Activated CD8-positive, alpha-beta memory T cell treated with anti-CD3 and anti-CD28 coated beads, Interleukin-2, amount 10 ng/mL, durations not matched to agents 7 days and 5 days (primary cell): Measurements from ENCODE around the gene PGM5. TPM values are rescaled to one million over a fixed set of nuclear protein-coding genes. Genes with fewer than 3 reads are reported as not detected.
"Not testable (repeated sequence)": the region's sequence is repeated elsewhere in the genome, so short reads cannot be mapped to it uniquely, and the experiment has no call there.

Experiments used
- ATAC-seq: fragments of 150-1000 bp; cut with Tn5 transposase; one replicate; pipeline ENCODE4 v1.10.0; 2021; ENCODE audit warnings: moderate library complexity
- CTCF ChIA-PET: fragments of 350-600 bp; sonication (Branson Sonifier 250); formaldehyde crosslinking; loops from one replicate; lab custom pipeline; 2021; ENCODE audit warnings: antibody characterized with exemption; lab: Charles Lee
- DNase-seq: peaks from one replicate; pipeline ENCODE4 v3.0.0-alpha.2; 2020
- H3K27ac Mint-ChIP-seq: one replicate; pipeline ENCODE4 v1.8.0; 2021; ENCODE audit warnings: mild to moderate bottlenecking, mixed read lengths
- H3K27me3 Mint-ChIP-seq: one replicate; pipeline ENCODE4 v1.8.0; 2021; ENCODE audit warnings: mixed read lengths
- H3K36me3 Mint-ChIP-seq: one replicate; pipeline ENCODE4 v1.8.0; 2021; ENCODE audit warnings: mild to moderate bottlenecking, mixed read lengths
- H3K4me1 Mint-ChIP-seq: one replicate; pipeline ENCODE4 v1.8.0; 2021; ENCODE audit warnings: mixed read lengths
- H3K4me3 Mint-ChIP-seq: one replicate; pipeline ENCODE4 v1.8.0; 2021; ENCODE audit warnings: mild to moderate bottlenecking, moderate library complexity, mixed read lengths
- H3K9me3 Mint-ChIP-seq: one replicate; pipeline ENCODE4 v1.8.0; 2022; ENCODE audit warnings: low read depth, mixed read lengths
- total RNA-seq, 2 experiments: library from RNA; stranded (reverse); gene quantifications; one replicate each; pipeline ENCODE4 v1.2.3, GENCODE V29; 2021

The PGM5 gene
- total RNA-seq, 2 experiments from 2014 or later, result not detected

DNA sequence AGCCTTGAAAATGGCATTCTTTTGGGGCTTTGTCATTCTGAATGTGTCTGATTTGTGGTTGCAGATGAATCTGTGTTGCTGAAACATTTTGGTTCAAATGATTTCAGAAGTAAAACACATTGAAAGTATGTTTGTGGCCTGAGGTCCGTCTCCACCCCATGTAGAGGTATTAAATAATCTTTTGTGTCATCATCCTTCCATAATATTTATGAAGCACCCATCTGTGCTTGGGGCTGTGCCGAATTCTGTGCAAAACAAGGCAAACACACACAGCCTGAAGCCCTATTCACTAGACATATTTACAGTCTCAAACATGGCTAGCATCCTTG, 40.6 kb downstream of the PGM5 start:
- CTCF ChIA-PET, H3K9me3 Mint-ChIP-seq, H3K4me3 Mint-ChIP-seq, H3K27ac Mint-ChIP-seq, H3K4me1 Mint-ChIP-seq, H3K36me3 Mint-ChIP-seq, DNase-seq, ATAC-seq, H3K27me3 Mint-ChIP-seq: not testable (repeated sequence)

- DNase-seq, H3K27ac Mint-ChIP-seq, H3K4me1 Mint-ChIP-seq, H3K4me3 Mint-ChIP-seq, H3K27me3 Mint-ChIP-seq, ATAC-seq, H3K36me3 Mint-ChIP-seq, H3K9me3 Mint-ChIP-seq, CTCF ChIA-PET: not testable (repeated sequence)
Observed at GRCh38 chr9:68397796-68398195, 41.4 kb downstream of the PGM5 start.

GRCh38 chr9:68398324-68398723, 41.9 kb downstream of the PGM5 start:
- H3K4me3 Mint-ChIP-seq, H3K9me3 Mint-ChIP-seq, H3K27me3 Mint-ChIP-seq, H3K4me1 Mint-ChIP-seq, CTCF ChIA-PET, DNase-seq, H3K36me3 Mint-ChIP-seq, H3K27ac Mint-ChIP-seq, ATAC-seq: not testable (repeated sequence)

- H3K27me3 Mint-ChIP-seq, ATAC-seq, CTCF ChIA-PET, H3K27ac Mint-ChIP-seq, H3K9me3 Mint-ChIP-seq, DNase-seq, H3K4me1 Mint-ChIP-seq, H3K4me3 Mint-ChIP-seq, H3K36me3 Mint-ChIP-seq: not testable (repeated sequence)
Observed at GRCh38 chr9:68404421-68405185, 48.2 kb downstream of the PGM5 start.

DNA sequence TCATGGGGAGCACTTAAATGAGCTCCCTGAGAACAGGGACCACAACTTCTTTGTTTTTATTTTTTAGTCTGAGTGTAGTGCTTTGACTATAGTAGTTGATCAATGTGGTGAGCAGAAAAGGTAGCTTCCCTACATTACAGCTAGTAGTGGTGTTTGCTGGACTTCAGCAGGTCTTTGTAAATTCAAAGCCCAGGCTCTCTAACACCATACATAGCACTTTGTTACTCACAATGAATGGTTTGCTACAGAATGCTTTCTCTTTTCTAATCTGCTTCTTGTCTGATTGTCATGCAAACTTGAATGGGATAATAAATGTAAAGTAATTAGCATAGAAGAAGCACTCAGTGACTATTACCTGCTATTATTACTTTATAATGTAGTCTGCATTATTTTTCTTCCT, 55.5 kb downstream of the PGM5 start:
- H3K4me3 Mint-ChIP-seq, H3K36me3 Mint-ChIP-seq, H3K4me1 Mint-ChIP-seq, CTCF ChIA-PET, DNase-seq, H3K27ac Mint-ChIP-seq, ATAC-seq, H3K27me3 Mint-ChIP-seq, H3K9me3 Mint-ChIP-seq: not testable (repeated sequence)

DNA sequence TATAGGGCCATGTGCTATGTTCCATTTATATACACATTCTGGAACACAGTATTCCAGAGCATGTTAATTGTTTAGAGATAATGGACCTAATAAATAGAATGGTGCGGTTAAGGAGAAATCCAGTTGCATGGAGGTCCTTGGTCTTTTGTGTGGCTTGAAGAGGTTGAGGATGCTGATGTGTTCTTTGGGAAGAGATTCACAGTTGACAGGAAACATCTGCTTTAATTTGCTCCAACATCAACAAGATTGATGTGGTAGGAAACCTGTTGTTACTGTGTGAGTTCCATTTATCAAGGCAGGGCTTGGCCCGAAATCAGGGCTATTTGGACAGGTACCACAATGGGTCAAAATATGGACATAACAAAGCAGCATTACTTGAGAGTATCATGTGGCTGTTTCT, 56.3 kb downstream of the PGM5 start:
- H3K9me3 Mint-ChIP-seq, H3K4me3 Mint-ChIP-seq, H3K4me1 Mint-ChIP-seq, H3K36me3 Mint-ChIP-seq, H3K27ac Mint-ChIP-seq, CTCF ChIA-PET, DNase-seq, ATAC-seq, H3K27me3 Mint-ChIP-seq: not testable (repeated sequence)

DNA sequence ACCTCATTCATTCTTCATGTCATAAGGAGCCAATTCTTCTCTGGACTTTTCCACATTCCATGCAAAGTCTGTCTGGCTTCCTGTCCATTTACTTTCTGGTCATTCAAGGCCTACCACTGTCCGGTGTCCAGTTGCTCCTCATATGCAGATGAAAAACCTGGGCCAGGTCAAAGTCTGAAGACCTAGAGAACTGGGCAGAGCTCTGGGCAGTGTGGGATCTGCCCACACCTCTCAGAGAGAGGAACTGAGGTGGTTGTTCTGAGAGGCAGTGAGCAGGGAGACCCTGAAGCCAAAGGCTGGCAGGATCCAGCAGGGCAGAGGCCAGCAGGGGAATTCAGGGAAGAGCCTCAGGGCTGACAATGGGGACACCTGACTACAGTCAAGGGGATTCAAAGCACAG, 58.7 kb downstream of the PGM5 start:
- H3K27ac Mint-ChIP-seq, CTCF ChIA-PET, ATAC-seq: not testable (repeated sequence)

DNA sequence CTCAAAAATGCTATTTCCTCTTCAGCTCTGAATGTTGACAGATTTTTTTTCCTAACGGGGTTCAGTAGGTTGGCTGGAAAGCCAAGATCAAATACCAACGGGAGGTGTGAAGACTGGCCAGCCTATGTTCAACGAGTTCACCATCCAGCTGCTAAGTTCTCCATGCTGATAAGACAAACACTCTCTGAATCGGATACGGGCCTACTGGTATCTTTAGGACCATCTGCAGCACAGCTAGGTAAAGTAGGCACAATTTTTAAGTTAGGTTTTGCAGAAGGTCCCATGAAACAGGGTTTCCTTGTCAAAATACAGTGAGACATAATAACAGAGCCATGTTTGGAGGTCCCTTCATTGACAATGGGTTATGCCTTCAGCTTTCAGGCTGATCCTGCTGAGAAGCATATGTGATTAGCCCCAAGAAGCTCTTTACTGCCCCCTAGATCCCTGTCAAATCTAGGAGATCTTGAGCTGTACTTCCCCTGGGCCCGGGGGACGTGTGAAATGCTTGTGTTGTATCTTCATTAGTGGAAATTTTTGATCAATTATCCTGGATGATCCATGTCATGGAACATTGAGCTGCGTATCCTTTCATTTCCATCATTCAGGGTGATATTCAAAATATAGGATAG, 60.6 kb downstream of the PGM5 start:
- Mint-ChIP-seq H3K27me3 (peaks cover 2% of the 10 kb centered on the region), H3K27ac (no peak overlapping the region), H3K9me3 (no peaks in the 10 kb centered on the region), H3K4me1 (no peaks in the 10 kb centered on the region), H3K4me3 (no peak overlapping the region), H3K36me3 (no peaks in the 10 kb centered on the region)
- DNase-seq, result no peak
- CTCF ChIA-PET, result no interaction called here
- ATAC-seq, result no peak

More for the DNA sequence above, 58.7 kb downstream of the PGM5 start:
- not testable (repeated sequence) for H3K9me3 Mint-ChIP-seq, H3K4me1 Mint-ChIP-seq, DNase-seq, H3K36me3 Mint-ChIP-seq, H3K27me3 Mint-ChIP-seq, H3K4me3 Mint-ChIP-seq

- DNase-seq (no peak), ATAC-seq (no peak)
- no peaks in the 10 kb centered on the region for H3K9me3 Mint-ChIP-seq
- peaks cover 2% of the 10 kb centered on the region for H3K27me3 Mint-ChIP-seq
- no peaks in the 10 kb centered on the region for H3K36me3 Mint-ChIP-seq
- CTCF ChIA-PET, result no interaction called here
- no peak overlapping the region for H3K4me3 Mint-ChIP-seq
- H3K27ac Mint-ChIP-seq, result no peak overlapping the region
- H3K4me1 Mint-ChIP-seq, result no peaks in the 10 kb centered on the region
Observed at GRCh38 chr9:68417762-68418161, 61.4 kb downstream of the PGM5 start.

DNA sequence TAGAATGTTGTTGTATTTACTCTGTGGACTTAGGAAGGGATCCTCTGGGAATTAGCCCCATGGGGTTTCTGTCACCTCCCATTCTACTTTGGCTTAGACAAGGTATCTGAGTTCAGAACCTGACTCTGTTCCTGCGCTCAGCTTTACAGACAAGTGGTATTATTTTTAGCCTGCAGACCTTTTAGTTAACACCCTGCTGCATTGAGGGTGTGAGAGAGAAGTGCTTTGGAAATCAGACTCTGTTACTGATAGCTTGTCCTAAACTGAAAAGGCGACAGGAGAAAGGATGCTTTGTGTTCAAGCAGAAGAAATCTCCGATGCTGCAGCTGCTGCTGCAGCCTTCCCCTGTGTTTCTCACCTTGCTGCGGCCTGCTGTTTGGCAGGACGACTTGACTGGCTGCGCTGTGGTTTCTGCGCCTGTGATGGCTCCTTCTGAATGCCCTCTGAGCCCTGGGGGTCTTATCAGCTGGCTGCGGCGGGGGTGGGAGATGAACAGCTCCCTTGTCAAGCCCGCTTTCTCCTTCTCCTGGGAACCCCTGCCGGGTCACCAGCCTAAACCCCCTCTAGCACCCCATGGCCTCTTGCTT, 61.9 kb downstream of the PGM5 start:
- ATAC-seq (no peak), DNase-seq (no peak)
- Mint-ChIP-seq H3K9me3 (no peaks in the 10 kb centered on the region), H3K27ac (no peak overlapping the region), H3K4me1 (no peaks in the 10 kb centered on the region), H3K27me3 (peaks cover 2% of the 10 kb centered on the region), H3K36me3 (no peaks in the 10 kb centered on the region), H3K4me3 (no peak overlapping the region)
- CTCF ChIA-PET, result no interaction called here

GRCh38 chr9:68419901-68420300, 63.5 kb downstream of the PGM5 start:
- DNase-seq (no peak), ATAC-seq (no peak)
- no peaks in the 10 kb centered on the region for H3K4me1 Mint-ChIP-seq
- H3K4me3 Mint-ChIP-seq, result no peak overlapping the region
- H3K36me3 Mint-ChIP-seq, result no peaks in the 10 kb centered on the region
- H3K27ac Mint-ChIP-seq, result no peak overlapping the region
- no peaks in the 10 kb centered on the region for H3K9me3 Mint-ChIP-seq
- CTCF ChIA-PET, result no interaction called here
- peaks cover 2% of the 10 kb centered on the region for H3K27me3 Mint-ChIP-seq

GRCh38 chr9:68426755-68427154, 70.3 kb downstream of the PGM5 start:
- DNase-seq (no peak), ATAC-seq (no peak)
- Mint-ChIP-seq H3K27me3 (peaks cover 3% of the 10 kb centered on the region), H3K36me3 (no peaks in the 10 kb centered on the region), H3K4me1 (no peaks in the 10 kb centered on the region), H3K27ac (no peak overlapping the region), H3K4me3 (no peak overlapping the region), H3K9me3 (no peaks in the 10 kb centered on the region)
- CTCF ChIA-PET, result no interaction called here

DNA sequence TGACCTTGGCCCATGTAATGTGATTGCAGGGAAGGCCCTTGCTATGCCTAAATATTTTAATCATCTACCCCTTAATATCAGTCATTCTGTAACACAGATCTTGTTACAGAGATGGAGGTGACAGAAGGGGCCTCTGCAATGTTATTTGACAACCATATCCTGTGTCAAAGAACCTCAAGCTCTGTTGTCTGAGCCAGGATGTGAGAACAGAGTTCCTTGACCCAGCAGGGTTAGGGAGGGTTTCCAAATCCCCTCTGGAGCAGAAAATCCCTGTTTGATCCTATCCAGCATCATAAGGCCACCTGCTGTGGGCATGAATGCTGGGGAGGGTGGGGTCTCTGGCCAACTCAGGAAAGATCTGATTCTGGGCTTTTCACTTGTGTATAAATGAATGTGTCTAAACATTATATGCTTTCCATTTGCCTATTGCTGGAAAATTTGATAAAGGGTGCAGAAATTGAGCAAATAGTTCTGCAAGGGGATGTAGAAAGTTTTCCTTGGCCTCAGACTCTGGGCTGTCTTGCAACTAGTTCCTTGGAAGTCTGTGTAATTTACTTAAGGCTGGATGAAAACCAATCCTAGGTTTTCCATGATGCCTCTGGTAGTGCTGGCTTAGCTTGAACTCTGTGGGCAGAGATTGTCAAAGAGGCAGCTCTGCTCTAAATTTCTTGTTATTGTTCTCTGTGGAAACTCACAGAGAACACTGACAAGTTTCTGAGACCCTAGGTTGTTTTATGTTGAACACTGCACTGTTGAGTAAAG, 71.0 kb downstream of the PGM5 start:
- Mint-ChIP-seq H3K9me3 (no peaks in the 10 kb centered on the region), H3K27ac (no peak overlapping the region), H3K36me3 (no peaks in the 10 kb centered on the region), H3K4me1 (no peaks in the 10 kb centered on the region), H3K4me3 (no peak overlapping the region), H3K27me3 (peaks cover 3% of the 10 kb centered on the region)
- DNase-seq (no peak), ATAC-seq (no peak)
- CTCF ChIA-PET, result no interaction called here

DNA sequence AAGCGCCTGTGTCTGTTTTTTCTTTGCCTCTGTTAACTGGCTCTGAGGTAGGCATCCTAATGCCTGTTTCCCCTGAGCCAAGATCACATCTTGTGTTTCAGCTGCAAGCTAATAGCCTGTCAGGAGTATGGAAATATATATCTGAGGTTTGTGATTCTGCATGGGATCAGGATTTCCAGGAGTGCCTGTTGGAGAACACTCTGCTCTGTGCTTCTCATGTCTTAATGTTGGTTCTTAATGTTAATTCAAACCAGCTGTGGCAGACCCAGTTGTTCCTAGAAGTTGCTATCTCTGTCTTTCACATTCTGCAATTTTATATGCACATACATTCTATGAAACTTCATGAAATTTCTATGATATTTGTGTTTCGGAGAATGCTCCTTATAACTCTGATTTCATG, 72.1 kb downstream of the PGM5 start:
- ATAC-seq, result no peak
- no peaks in the 10 kb centered on the region for H3K36me3 Mint-ChIP-seq
- H3K9me3 Mint-ChIP-seq, result no peaks in the 10 kb centered on the region
- H3K27me3 Mint-ChIP-seq, result peaks cover 3% of the 10 kb centered on the region
- DNase-seq, result no peak
- H3K27ac Mint-ChIP-seq, result no peak overlapping the region
- H3K4me1 Mint-ChIP-seq, result no peaks in the 10 kb centered on the region
- H3K4me3 Mint-ChIP-seq, result no peak overlapping the region
- CTCF ChIA-PET, result no interaction called here
